Stomach (tissue), 4 donors: ENCODE measurements around the gene ITPR2.

Experiments used
- CTCF ChIP-seq, 7 experiments: fragments of 450-650 bp in 4 of 7; fragments of 200-600 bp in 3 of 7; sonication (generic) in 3 of 7; IDR thresholded peaks; one replicate each; pipeline ENCODE4 v1.5.1; 2016 to 2019; ENCODE audit warnings: antibody characterized with exemption in 7 of 7, control low read depth in 2 of 7, mild to moderate bottlenecking in 1 of 7
- EP300 ChIP-seq: sonication (generic); formaldehyde crosslinking; IDR thresholded peaks from one replicate; pipeline ENCODE4 v1.6.1; 2017; ENCODE audit warnings: antibody characterized with exemption
- POLR2A ChIP-seq, 4 donors: fragments of 450-650 bp; IDR thresholded peaks; one replicate each; pipeline ENCODE4 v1.6.1; 2016; ENCODE audit warnings: antibody characterized with exemption in 4 of 4, control low read depth in 2 of 4, mild to moderate bottlenecking in 1 of 4, moderate library complexity in 1 of 4
- POLR2AphosphoS5 ChIP-seq, 3 donors: sonication (generic); formaldehyde crosslinking; IDR thresholded peaks; one replicate each; pipeline ENCODE4 v1.6.1; 2016; ENCODE audit warnings: antibody characterized with exemption in 3 of 3

GRCh38 chr12:26304273-26304672, 528.7 kb downstream of the ITPR2 start:
- TF ChIP-seq CTCF (IDR thresholded peaks at IDR 0.05), result no peak
- no peak for TF ChIP-seq POLR2AphosphoS5 (IDR thresholded peaks at IDR 0.05)
- no peak for TF ChIP-seq POLR2A (IDR thresholded peaks at IDR 0.05)
- TF ChIP-seq EP300, result no peak
